ENCODE results near the gene EPB41L4B. TPM values are rescaled to one million over a fixed set of nuclear protein-coding genes. Genes with fewer than 3 reads are reported as not detected.

EPB41L4B gene
- total RNA-seq, 1 experiment from 2014 or later: 8.1 TPM

- H3K9me2 ChIP-seq (ENCODE audit: insufficient read depth): no peaks in the 10 kb centered on the region
- no peak for ATAC-seq
- H3K4me2 ChIP-seq (ENCODE audit: low read length): no peak overlapping the region
- H2AFZ ChIP-seq (ENCODE audit: low read depth, low read length, poor library complexity, severe bottlenecking): no peak overlapping the region
- H3K27me3 ChIP-seq (ENCODE audit: insufficient read depth, low read length): no peaks in the 10 kb centered on the region
- ChIA-PET POLR2A (no interaction called here), CTCF (no interaction called here), RAD21 (ENCODE audit: low non-redundant PET in 1 of 2, low total read pairs in 2 of 2, uncharacterized antibody in 2 of 2, unreplicated experiment in 2 of 2) (no interaction called here)
- no peak for DNase-seq (ENCODE audit: low read depth, low spot score)
- intact Hi-C loops (cut with micrococcal nuclease): no loop called here
- H3K79me2 ChIP-seq (ENCODE audit: insufficient read depth, low read length): no peaks in the 10 kb centered on the region
- TF ChIP-seq JUND (IDR thresholded peaks at IDR 0.05) (no peak), POLR2AphosphoS5 (IDR thresholded peaks at IDR 0.05; ENCODE audit: low read depth, low read length) (no peak), SIN3A (IDR thresholded peaks at IDR 0.05; ENCODE audit: low read depth) (no peak), REST (IDR thresholded peaks at IDR 0.05; ENCODE audit: low read depth) (no peak), YY1 (IDR thresholded peaks at IDR 0.05; ENCODE audit: extremely low read depth, insufficient replicate concordance, low read depth, low read length) (no peak), MAX (IDR thresholded peaks at IDR 0.05) (no peak), ZFX (IDR thresholded peaks at IDR 0.05) (no peak), POLR2A (IDR thresholded peaks at IDR 0.05; ENCODE audit: borderline replicate concordance, extremely low read depth, insufficient read depth, insufficient read length) (no peak), CTCF (IDR thresholded peaks at IDR 0.05 in 2 of 3, conservative IDR thresholded peaks at IDR 0.05 in 1 of 3; ENCODE audit: borderline replicate concordance in 1 of 3, insufficient read depth in 1 of 3, low read depth in 2 of 3, low read length in 2 of 3) (no peak), SRF (IDR thresholded peaks at IDR 0.05; ENCODE audit: low read depth) (no peak), ZNF274 (IDR thresholded peaks at IDR 0.05; ENCODE audit: low read depth, low read length) (no peak), FOSL1 (IDR thresholded peaks at IDR 0.05; ENCODE audit: low read depth) (no peak), CEBPB (IDR thresholded peaks at IDR 0.05; ENCODE audit: low read depth) (no peak), EGR1 (IDR thresholded peaks at IDR 0.05; ENCODE audit: low read depth) (no peak), SP1 (IDR thresholded peaks at IDR 0.05; ENCODE audit: low read depth) (no peak), RAD21 (IDR thresholded peaks at IDR 0.05; ENCODE audit: low read depth) (no peak)
- H3K4me3 ChIP-seq (replicated peaks in 1 of 2; ENCODE audit: low read depth in 1 of 2, low read length in 2 of 2): no peak overlapping the region
- no peak overlapping the region for H3K9ac ChIP-seq (ENCODE audit: low read length)
- no TSS peak for BruUV-seq (replicated peaks)
- no peak overlapping the region for H3K27ac ChIP-seq (ENCODE audit: low read depth, low read length)
- H3K4me1 ChIP-seq (ENCODE audit: control insufficient read depth in 1 of 2, insufficient read depth in 2 of 2, low read length in 2 of 2): no peaks in the 10 kb centered on the region
- no peaks in the 10 kb centered on the region for H3K36me3 ChIP-seq (ENCODE audit: control insufficient read depth in 1 of 2, insufficient read depth in 2 of 2, low read length in 2 of 2)
- H3K9me3 ChIP-seq (ENCODE audit: control insufficient read depth in 1 of 2, insufficient read depth in 1 of 2, low read depth in 1 of 2, low read length in 2 of 2): no peaks in the 10 kb centered on the region
- no peaks in the 10 kb centered on the region for H4K20me1 ChIP-seq (ENCODE audit: insufficient read depth)
Measured at GRCh38 chr9:109171926-109172325, 148.9 kb downstream of the EPB41L4B start.
